Endothelial cell of umbilical vein (primary cell): ENCODE data around the gene OR1F1.

Experiments used
- EZH2 ChIP-seq: IDR thresholded peaks from 2 replicates; pipeline ENCODE4 v1.6.1; 2012; ENCODE audit warnings: borderline replicate concordance, low read depth, mild to moderate bottlenecking, moderate library complexity, low read length, inconsistent platforms; ENCODE audit not compliant: severe bottlenecking
- GATA2 ChIP-seq: IDR thresholded peaks from 2 replicates; pipeline ENCODE4 v1.7.0; 2011; ENCODE audit warnings: low read depth, mild to moderate bottlenecking, moderate library complexity, mixed read lengths, low read length; ENCODE audit not compliant: insufficient read length, insufficient read depth
- JUN ChIP-seq: IDR thresholded peaks from 2 replicates; pipeline ENCODE4 v1.6.1; 2011; ENCODE audit warnings: borderline replicate concordance, low read depth; ENCODE audit not compliant: insufficient read length, insufficient read depth
- MYC ChIP-seq: IDR thresholded peaks from one replicate; pipeline ENCODE4 v1.6.1; 2011; ENCODE audit warnings: mild to moderate bottlenecking, low read depth, low read length
- POLR2A ChIP-seq: IDR thresholded peaks from 2 replicates; pipeline ENCODE4 v1.6.1; 2012; ENCODE audit warnings: low read depth, mild to moderate bottlenecking, control low read depth, low read length
- POLR2AphosphoS5 ChIP-seq: IDR thresholded peaks from 2 replicates; pipeline ENCODE4 v1.6.1; 2012; ENCODE audit warnings: low read depth, mild to moderate bottlenecking, control low read depth, low read length, moderate library complexity; ENCODE audit not compliant: insufficient read depth
- TF ChIP-seq, protein P1 (sequence below), 2 donors: IDR thresholded peaks; 1 replicate in 1 of 2; 2 replicates in 1 of 2; pipeline ENCODE4 v1.5.1; 2011; ENCODE audit warnings: low read length in 2 of 2, mild to moderate bottlenecking in 2 of 2, moderate library complexity in 2 of 2, control low read depth in 1 of 2, inconsistent platforms in 1 of 2, low read depth in 1 of 2; ENCODE audit not compliant: insufficient read depth in 1 of 2; ENCODE audit errors: extremely low read depth in 1 of 2
- TF ChIP-seq, protein P2 (sequence below): IDR thresholded peaks from 2 replicates; pipeline ENCODE4 v1.6.1; 2011; ENCODE audit not compliant: insufficient read depth, insufficient read length

DNA sequence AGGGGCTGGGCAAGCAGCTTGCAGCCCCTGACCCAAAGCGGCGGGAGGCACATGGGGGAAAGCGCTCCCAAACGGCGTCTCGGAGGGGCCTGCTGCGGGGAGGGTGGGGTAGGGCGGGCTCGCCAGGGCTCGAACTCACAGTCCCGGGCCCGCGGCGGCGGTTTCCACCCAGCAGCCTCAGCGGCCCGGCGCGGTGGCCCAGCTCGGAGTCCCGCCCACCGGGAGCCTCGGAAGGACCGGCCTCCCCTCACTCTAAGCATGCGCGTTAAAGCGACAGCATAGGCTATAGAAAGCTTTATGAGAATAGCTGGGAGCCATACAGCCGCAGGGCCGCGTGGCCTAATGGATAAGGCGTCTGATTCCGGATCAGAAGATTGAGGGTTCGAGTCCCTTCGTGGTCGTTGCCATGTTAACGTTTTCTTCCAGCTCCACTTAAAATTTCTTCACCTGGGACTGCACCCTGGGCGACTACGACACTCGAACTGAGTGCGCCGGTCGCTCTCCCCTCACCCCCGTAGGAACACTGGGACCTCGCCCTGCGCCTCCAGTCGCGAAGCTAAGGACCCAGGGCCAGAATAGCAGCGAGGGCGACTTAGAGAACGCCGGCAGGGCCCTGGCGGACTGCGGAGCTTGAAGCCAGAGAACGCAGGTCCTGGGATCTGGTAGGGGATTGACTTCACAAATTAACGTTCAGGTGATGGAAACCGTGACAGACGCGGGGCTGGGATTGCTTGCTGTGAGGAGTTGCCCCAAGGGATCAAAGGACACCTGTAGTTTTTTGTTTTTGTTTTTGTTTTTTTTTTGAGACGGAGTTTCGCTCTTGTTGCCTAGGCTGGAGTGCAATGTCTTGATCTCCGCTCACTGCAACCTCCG is 37.4 kb upstream of the OR1F1 start:
- TF ChIP-seq, protein P1, sequence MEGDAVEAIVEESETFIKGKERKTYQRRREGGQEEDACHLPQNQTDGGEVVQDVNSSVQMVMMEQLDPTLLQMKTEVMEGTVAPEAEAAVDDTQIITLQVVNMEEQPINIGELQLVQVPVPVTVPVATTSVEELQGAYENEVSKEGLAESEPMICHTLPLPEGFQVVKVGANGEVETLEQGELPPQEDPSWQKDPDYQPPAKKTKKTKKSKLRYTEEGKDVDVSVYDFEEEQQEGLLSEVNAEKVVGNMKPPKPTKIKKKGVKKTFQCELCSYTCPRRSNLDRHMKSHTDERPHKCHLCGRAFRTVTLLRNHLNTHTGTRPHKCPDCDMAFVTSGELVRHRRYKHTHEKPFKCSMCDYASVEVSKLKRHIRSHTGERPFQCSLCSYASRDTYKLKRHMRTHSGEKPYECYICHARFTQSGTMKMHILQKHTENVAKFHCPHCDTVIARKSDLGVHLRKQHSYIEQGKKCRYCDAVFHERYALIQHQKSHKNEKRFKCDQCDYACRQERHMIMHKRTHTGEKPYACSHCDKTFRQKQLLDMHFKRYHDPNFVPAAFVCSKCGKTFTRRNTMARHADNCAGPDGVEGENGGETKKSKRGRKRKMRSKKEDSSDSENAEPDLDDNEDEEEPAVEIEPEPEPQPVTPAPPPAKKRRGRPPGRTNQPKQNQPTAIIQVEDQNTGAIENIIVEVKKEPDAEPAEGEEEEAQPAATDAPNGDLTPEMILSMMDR (IDR thresholded peaks at IDR 0.05; ENCODE audit: extremely low read depth in 1 of 2, insufficient read depth in 1 of 2, low read depth in 1 of 2, low read length in 2 of 2): no peak
- TF ChIP-seq POLR2A (peak; percentile 33), POLR2AphosphoS5 (no peak), GATA2 (peak; percentile 32), EZH2 (no peak), MYC (no peak), JUN (no peak)
- TF ChIP-seq, protein P2, sequence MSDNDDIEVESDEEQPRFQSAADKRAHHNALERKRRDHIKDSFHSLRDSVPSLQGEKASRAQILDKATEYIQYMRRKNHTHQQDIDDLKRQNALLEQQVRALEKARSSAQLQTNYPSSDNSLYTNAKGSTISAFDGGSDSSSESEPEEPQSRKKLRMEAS: no peak
